Left lobe of liver (tissue), 2 donors: ENCODE data around the gene MUC21. TPM values are rescaled to one million over a fixed set of nuclear protein-coding genes. Genes with fewer than 3 reads are reported as not detected.

Experiments
- ATAC-seq: fragments of 200-7000 bp; cut with Tn5 transposase; one replicate; pipeline ENCODE4 v1.9.1; 2020; ENCODE audit warnings: mild to moderate bottlenecking, moderate library complexity
- DNase-seq: peaks from one replicate; pipeline ENCODE4 v3.0.0-alpha.2; 2020; ENCODE audit warnings: low spot score
- total RNA-seq: library from RNA; stranded (reverse); gene quantifications from one replicate; pipeline ENCODE4 v1.2.1, GENCODE V29; 2021
- donor health status: DM: no; HTN: no; CAD: no; lungs with moderate emphysema.
- donor health status: DM: no; HTN: yes; CAD: no.

The MUC21 gene
- total RNA-seq, result not detected

DNA sequence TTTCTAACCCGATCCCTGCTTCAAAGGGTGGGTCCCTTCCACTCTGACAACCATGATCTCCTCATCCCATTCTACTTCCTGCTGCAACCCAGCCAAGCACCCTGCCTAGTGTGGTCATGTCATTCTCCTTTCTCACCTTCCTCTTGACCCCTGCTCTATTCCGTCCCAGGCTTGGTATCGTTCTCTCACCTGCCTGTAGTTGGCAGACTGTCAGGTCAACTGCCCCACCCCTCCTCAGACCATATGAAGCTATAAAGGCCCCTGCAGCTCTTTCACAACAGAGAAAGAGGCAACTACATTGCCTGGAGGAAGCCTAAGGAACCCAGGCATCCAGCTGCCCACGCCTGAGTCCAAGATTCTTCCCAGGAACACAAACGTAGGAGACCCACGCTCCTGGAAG is at the start of gene MUC21:
MUC21 (plus strand) TSS at position 280 of the 400 bp plus-strand sequence. CDS start 241 bp downstream, outside the sequence.
- no peak for DNase-seq
- ATAC-seq, result no peak

DNA sequence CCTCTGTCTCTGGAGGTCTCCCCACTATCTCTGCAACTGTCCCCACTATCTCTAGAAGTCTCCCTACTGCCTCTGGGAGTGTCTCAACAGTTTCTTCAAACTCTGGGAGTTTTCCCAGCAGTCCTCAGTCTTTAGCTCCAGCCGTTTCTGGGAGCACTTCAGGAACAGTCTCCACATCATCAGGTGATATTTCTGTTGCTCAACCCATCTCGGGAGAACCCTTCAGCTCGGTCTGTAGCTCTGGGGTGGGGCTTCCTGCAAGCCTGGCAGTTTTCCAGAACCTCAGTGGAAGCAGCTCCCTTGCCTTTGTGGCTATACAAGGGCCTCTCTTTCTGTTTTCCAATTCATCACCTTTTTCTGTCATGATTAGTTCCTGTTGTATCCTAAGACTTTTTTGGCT is 48.5 kb upstream of the MUC21 start:
- DNase-seq (no peak), ATAC-seq (no peak)

GRCh38 chr6:30937265-30937664 is 46.3 kb upstream of the MUC21 start:
- ATAC-seq, result no peak
- no peak for DNase-seq

- ATAC-seq, result no peak
- no peak for DNase-seq
Measured at GRCh38 chr6:30938730-30939129, 44.8 kb upstream of the MUC21 start.

DNA sequence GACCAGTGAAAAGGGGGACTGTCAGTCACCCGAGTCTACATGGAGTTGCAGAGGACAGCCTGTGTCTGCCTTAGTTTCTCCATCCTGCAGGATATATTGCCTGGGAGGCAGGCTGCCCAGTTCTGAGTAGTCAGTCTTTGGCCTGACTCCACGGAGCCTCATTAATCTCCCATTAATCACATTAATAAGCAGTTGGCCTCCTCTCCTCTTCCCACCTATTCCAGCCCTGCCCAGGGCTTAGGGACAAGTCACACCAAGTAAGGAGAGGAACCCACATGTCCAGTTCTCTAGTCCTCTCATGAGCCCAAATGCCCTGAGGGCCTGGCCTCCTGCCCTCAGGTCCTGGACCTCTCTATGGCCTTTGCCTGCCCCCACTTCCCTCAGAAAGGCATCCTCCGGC is 44.0 kb upstream of the MUC21 start:
- ATAC-seq (no peak), DNase-seq (no peak)

GRCh38 chr6:30940361-30940986 is 43.0 kb upstream of the MUC21 start, which contains the start of gene MUCL3:
Gene MUCL3, plus strand, starts transcription at chr6:30940973. Its CDS starts 27 bp downstream, at chr6:30941000.
- ATAC-seq, result no peak

GRCh38 chr6:30942338-30943060 is 41.0 kb upstream of the MUC21 start:
- ATAC-seq, result peak; percentile 60
- DNase-seq, result no peak

More at GRCh38 chr6:30940361-30940986, 43.0 kb upstream of the MUC21 start, which contains the start of gene MUCL3:
- no peak for DNase-seq

DNA sequence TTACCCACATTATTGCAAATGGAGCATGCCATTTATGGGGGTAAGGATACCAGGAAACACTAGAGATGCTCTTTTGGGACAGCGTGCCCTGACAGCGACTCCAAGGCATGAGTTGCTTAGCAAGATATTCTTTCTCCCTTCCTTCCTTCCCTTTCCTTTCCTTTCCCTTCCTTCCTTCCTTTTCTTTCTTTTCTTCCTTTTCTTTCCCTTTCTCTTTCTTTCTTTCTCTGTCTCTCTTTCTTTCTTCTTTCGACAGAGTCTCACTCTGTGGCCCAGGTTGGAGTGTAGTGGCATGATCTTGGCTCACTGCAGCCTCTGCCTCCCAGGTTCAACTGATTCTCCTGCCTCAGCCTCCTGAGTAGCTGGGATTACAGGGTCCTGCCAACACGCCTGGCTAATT is 39.5 kb upstream of the MUC21 start:
- no peak for ATAC-seq

DNA sequence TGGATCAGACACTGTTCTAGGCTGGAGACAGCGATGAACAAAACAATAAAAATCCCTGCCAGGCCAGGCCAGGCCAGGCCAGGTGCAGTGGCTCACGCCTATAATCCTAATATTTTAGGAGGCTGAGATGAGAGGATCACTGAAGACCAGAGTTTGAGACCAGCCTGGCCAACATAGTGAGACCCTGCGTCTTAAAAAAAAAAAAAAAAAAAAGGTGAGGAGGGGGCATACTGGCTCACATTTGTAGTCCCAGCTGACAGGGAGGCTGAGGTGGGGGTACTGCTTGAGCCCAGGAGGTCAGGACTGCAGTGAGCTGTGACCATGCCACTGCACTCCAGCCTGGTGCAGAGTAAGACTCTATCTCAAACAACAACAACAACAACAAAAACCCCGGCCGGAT is 38.2 kb upstream of the MUC21 start:
- DNase-seq (no peak), ATAC-seq (no peak)

More for the DNA sequence above, 39.5 kb upstream of the MUC21 start:
- no peak for DNase-seq

DNA sequence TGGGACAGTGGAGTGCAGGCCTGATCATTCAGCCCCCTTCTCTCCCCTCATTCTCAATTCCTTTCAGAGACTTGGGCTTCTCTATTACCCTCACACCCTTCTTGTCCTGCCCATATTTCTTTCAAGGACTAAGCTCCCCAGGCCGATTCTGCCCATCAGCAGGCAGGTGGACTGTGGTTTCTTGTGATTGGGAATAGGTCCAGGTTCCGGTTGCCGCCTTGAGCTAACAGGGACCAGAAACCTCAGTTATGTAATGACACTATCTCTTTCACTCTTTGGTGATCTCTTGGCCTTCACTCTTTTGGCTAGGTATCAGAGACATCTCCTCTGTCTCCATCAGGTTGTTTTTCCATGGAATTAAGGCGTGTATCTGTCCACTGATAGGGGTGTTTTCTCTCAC is 36.3 kb upstream of the MUC21 start:
- DNase-seq (no peak), ATAC-seq (no peak)

GRCh38 chr6:30948811-30949210 is 34.7 kb upstream of the MUC21 start:
- ATAC-seq, result no peak
- DNase-seq, result no peak

DNA sequence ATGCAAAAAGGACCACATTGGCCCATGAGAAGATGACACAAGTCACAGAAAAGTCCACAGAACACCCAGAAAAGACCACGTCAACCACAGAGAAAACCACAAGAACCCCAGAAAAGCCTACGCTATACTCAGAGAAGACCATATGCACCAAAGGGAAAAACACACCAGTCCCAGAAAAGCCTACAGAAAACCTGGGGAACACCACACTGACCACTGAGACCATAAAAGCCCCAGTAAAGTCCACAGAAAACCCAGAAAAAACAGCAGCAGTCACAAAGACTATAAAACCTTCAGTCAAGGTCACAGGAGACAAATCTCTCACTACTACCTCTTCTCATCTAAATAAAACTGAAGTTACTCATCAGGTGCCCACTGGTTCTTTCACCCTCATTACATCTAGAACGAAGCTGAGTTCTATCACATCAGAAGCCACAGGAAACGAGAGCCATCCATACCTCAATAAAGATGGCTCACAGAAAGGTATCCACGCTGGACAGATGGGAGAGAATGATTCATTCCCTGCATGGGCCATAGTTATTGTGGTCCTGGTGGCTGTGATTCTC is 31.5 kb upstream of the MUC21 start:
- DNase-seq (no peak), ATAC-seq (no peak)

GRCh38 chr6:30954631-30955366 is 28.7 kb upstream of the MUC21 start:
- peak; percentile 62 for ATAC-seq

GRCh38 chr6:30955367-30956042 is 28.0 kb upstream of the MUC21 start:
- ATAC-seq (peak; percentile 21), DNase-seq (no peak)

More at GRCh38 chr6:30954631-30955366, 28.7 kb upstream of the MUC21 start:
- no peak for DNase-seq

DNA sequence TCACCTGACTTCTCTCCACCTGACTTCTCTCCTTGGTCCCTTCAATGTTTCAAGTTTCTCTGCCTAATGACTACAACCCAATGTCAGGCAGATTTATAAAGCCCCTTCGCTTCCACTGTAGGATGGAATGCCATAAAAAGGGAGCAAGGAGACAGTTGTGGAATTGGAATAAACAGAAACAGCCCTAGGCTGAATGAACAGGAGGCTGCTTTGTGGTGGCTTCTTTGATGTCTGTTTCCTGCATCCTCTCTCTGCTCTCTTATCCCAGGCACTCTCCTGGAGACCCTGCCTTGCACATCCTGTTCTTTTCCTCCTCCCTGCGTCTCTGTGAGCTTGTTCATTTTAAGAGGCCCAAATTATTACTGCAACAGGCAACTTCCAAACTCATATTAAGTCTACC is 25.8 kb upstream of the MUC21 start:
- ATAC-seq, result no peak
- no peak for DNase-seq

DNA sequence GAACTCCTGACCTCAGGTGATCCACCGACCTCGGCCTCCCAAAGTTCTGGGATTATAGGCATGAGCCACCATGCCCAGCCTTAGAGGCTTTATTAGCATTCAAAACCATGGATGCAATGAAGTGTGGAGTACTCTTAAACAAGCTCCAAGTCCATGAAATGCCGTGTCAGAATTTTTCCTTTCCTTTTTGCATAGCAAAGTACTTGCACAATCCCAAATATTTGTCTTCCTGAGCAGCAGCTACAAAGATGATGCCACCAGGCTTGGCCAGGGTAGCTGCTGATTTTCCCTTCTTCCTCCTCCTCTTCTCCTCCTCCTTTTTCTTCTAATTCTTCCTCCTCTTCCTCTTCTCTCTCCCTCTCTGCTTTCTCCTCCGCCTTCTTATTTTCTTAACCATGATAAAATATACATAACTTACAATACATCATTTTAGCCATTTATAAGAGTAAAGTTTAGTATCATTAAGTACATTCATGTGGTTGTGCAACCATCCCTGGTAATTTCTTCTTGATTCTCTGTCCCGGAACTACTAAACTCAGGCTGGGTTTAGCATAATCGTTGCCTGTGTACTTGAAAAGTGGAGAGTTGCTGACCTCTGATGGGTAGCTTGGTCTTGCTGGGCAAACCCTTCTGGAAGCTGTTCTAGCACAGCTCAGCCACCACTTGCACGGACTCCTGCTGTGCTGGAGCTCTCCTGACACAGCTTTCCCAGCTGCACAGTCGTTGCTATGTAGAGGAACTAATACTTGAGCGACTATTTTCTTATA is 22.4 kb upstream of the MUC21 start:
- ATAC-seq (peak; percentile 74), DNase-seq (no peak)

DNA sequence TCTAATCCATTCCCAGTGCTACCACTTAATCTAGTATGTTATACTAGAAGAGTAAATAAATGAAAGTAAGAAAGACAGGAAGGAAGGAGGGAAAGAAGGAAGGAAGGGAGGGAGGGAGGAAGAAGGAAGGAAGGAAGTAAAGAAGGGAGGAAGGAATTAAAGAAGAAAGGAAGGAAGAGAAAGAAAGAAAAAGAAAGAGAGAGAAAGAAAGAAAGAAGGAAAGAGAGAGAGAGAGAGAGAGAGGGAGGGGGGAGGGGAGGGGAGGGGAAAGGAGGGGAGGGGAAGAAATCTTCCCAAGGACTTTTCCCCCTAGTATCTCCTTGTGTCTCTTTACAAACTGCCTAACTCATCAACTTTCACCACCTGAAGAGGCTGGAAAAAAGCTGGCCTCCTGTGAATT is 20.8 kb upstream of the MUC21 start:
- ATAC-seq (no peak), DNase-seq (no peak)

GRCh38 chr6:30963641-30964040 is 19.9 kb upstream of the MUC21 start:
- DNase-seq (no peak), ATAC-seq (no peak)

DNA sequence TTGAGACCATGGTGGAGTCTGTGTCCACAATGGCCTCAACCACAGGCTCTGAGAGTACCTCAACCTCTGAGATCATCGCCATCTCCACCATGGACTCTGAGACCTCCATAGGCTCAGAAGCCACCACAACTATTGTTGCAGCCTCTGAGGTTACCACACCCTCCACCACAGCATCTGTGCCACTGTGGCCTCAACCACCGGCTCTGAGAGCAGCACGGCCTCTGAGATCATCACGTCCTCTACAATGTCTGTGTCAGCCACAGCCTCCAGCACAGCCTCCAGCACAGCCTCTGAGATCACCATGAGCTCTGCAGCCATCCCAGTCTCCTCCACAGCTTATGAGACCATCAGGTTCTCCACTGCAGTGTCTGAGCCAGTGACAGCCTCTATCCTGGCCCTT is 19.4 kb upstream of the MUC21 start:
- ATAC-seq (no peak), DNase-seq (no peak)

- DNase-seq (no peak), ATAC-seq (no peak)
Measured at GRCh38 chr6:30965140-30965601, 18.3 kb upstream of the MUC21 start.
